ENCODE measurements around the gene DPP9.

The DPP9 gene

GRCh38 chr19:4645718-4646117 lies 77.9 kb downstream of the DPP9 start:
- TF ChIP-seq ZFX (IDR thresholded peaks at IDR 0.05; ENCODE audit: borderline replicate concordance): no peak
- no peak for TF ChIP-seq CTCF (IDR thresholded peaks at IDR 0.05)
- no peak overlapping the region for H3K27ac ChIP-seq

GRCh38 chr19:4642625-4643024 lies 81.0 kb downstream of the DPP9 start:
- TF ChIP-seq CTCF (IDR thresholded peaks at IDR 0.05): no peak
- no peak for TF ChIP-seq ZFX (IDR thresholded peaks at IDR 0.05; ENCODE audit: borderline replicate concordance)
- no peak overlapping the region for H3K27ac ChIP-seq

- H3K27ac ChIP-seq: no peak overlapping the region
Observed at GRCh38 chr19:4641132-4641531, 82.5 kb downstream of the DPP9 start.

GRCh38 chr19:4640247-4641000 lies 83.2 kb downstream of the DPP9 start:
- no peak for TF ChIP-seq CTCF (IDR thresholded peaks at IDR 0.05)
- TF ChIP-seq ZFX (IDR thresholded peaks at IDR 0.05; ENCODE audit: borderline replicate concordance): no peak
- no peak overlapping the region for H3K27ac ChIP-seq

More at GRCh38 chr19:4641132-4641531, 82.5 kb downstream of the DPP9 start:
- TF ChIP-seq ZFX (IDR thresholded peaks at IDR 0.05; ENCODE audit: borderline replicate concordance) (no peak), CTCF (IDR thresholded peaks at IDR 0.05) (no peak)

- no peak for TF ChIP-seq ZFX (IDR thresholded peaks at IDR 0.05; ENCODE audit: borderline replicate concordance)
- no peak for TF ChIP-seq CTCF (IDR thresholded peaks at IDR 0.05)
- no peak overlapping the region; the same call in 1 of the 2 replicates for H3K27ac ChIP-seq
Observed at GRCh38 chr19:4639531-4640246, 84.0 kb downstream of the DPP9 start.

- no peak for TF ChIP-seq ZFX (IDR thresholded peaks at IDR 0.05; ENCODE audit: borderline replicate concordance)
- peak within 1 kb of the TSS; percentile 42 for H3K27ac ChIP-seq
Observed at GRCh38 chr19:4638828-4639530, 84.7 kb downstream of the DPP9 start, which contains the start of gene TNFAIP8L1. Gene TNFAIP8L1, plus strand, starts transcription at chr19:4639516. Its CDS starts 12,354 bp downstream, at chr19:4651870.

GRCh38 chr19:4638317-4638716 lies 85.3 kb downstream of the DPP9 start:
- peak overlapping the region; percentile 42 for H3K27ac ChIP-seq
- TF ChIP-seq CTCF (IDR thresholded peaks at IDR 0.05): no peak
- TF ChIP-seq ZFX (IDR thresholded peaks at IDR 0.05; ENCODE audit: borderline replicate concordance): no peak
